Fibroblast of the conjunctiva (primary cell): ENCODE results near the gene YIPF2.
"Not testable (repeated sequence)": the region's sequence is repeated elsewhere in the genome, so short reads cannot be mapped to it uniquely, and the experiment has no call there.

ENCODE experiments used
- DNase-seq: peaks from one replicate; pipeline ENCODE4 v3.0.0-alpha.2; 2010; ENCODE audit warnings: low read depth

YIPF2 gene

GRCh38 chr19:10928563-10929401 is at the start of gene YIPF2, which contains the start of gene TIMM29:
TSS of gene YIPF2 (minus strand) at chr19:10928639. CDS start at chr19:10928410, 229 bp downstream.
TSS of gene TIMM29 (plus strand) at chr19:10928811. CDS start at chr19:10928823, 12 bp downstream.
- peak; percentile 97 for DNase-seq

GRCh38 chr19:10977742-10978092 is 49.3 kb upstream of the YIPF2 start:
- DNase-seq = no peak

- no peak for DNase-seq
These were observed 47.9 kb upstream of the YIPF2 start for GRCh38 chr19:10976131-10976892.

GRCh38 chr19:10975374-10976130 is 47.1 kb upstream of the YIPF2 start:
- no peak for DNase-seq

- no peak for DNase-seq
These were observed 42.8 kb upstream of the YIPF2 start for GRCh38 chr19:10971107-10971726.

- DNase-seq = no peak
These were observed 40.2 kb upstream of the YIPF2 start for GRCh38 chr19:10968527-10969135.

GRCh38 chr19:10966809-10967208 is 38.4 kb upstream of the YIPF2 start:
- DNase-seq = no peak

GRCh38 chr19:10965398-10965797 is 37.0 kb upstream of the YIPF2 start:
- no peak for DNase-seq

- DNase-seq = no peak
These were observed 36.5 kb upstream of the YIPF2 start for GRCh38 chr19:10964903-10965302.

- DNase-seq = no peak
These were observed 35.4 kb upstream of the YIPF2 start for GRCh38 chr19:10963865-10964264.

GRCh38 chr19:10962863-10963262 is 34.4 kb upstream of the YIPF2 start:
- DNase-seq = no peak

- DNase-seq = no peak
These were observed 32.8 kb upstream of the YIPF2 start for GRCh38 chr19:10961073-10961860.

- DNase-seq = peak; percentile 95
These were observed 32.1 kb upstream of the YIPF2 start, which contains the start of gene SMARCA4 for GRCh38 chr19:10960314-10961072. TSS of gene SMARCA4 (plus strand) at chr19:10961030. CDS start at chr19:10984152, 23,122 bp downstream.

- DNase-seq = not testable (repeated sequence)
These were observed 31.0 kb upstream of the YIPF2 start for GRCh38 chr19:10959277-10959968.

GRCh38 chr19:10952809-10953208 is 24.4 kb upstream of the YIPF2 start:
- DNase-seq = no peak

- no peak for DNase-seq
These were observed 18.7 kb upstream of the YIPF2 start for GRCh38 chr19:10946958-10947657.

- no peak for DNase-seq
These were observed 16.8 kb upstream of the YIPF2 start for GRCh38 chr19:10945264-10945663.

- DNase-seq = not testable (repeated sequence)
These were observed 15.0 kb upstream of the YIPF2 start for GRCh38 chr19:10943412-10943811.
